Measurements from ENCODE around the gene DOK3.

DOK3 gene

GRCh38 chr5:177473443-177474001 is 36.1 kb downstream of the DOK3 start, which contains the start of gene DBN1:
Gene DBN1, minus strand, starts transcription at chr5:177473634. Its CDS starts 113 bp downstream, at chr5:177473521.
- CTCF ChIA-PET: interaction anchor here (0.7 to 10.9 kb wide), 6 partner anchors 18 to 84 kb away, joined by 3 to 123 read pairs (median 8); no protein-coding TSS in a partner anchor
- POLR2A ChIA-PET: interaction anchor here (0.7 kb wide), 1 partner anchor 161 kb away, joined by 6 read pairs; no protein-coding TSS in a partner anchor
- TF ChIP-seq CTCF (IDR thresholded peaks at IDR 0.05; ENCODE audit: control extremely low read depth, extremely low read depth, low read depth, missing control alignments): no peak
- peak; percentile 87 for DNase-seq (ENCODE audit: extremely low spot score)

- peak; percentile 84 for DNase-seq (ENCODE audit: extremely low spot score)
- ChIA-PET CTCF (interaction anchor here (0.9 to 10.9 kb wide), 9 partner anchors 9 to 88 kb away, joined by 3 to 123 read pairs (median 6); partner anchors contain the start of gene DOK3), POLR2A (interaction anchor here (0.5 to 0.6 kb wide), 2 partner anchors 127 to 128 kb away, joined by 3 read pairs; no protein-coding TSS in a partner anchor)
Measured at GRCh38 chr5:177472460-177473442, 36.9 kb downstream of the DOK3 start.

GRCh38 chr5:177471610-177472356 is 37.8 kb downstream of the DOK3 start:
- no peak for TF ChIP-seq CTCF (IDR thresholded peaks at IDR 0.05; ENCODE audit: control extremely low read depth, extremely low read depth, low read depth, missing control alignments)
- ChIA-PET CTCF (interaction anchor here (0.9 to 10.9 kb wide), 10 partner anchors 8 to 89 kb away, joined by 3 to 123 read pairs (median 5); partner anchors contain the start of gene DOK3), POLR2A (interaction anchor here (0.5 to 0.6 kb wide), 2 partner anchors 126 to 129 kb away, joined by 3 read pairs; no protein-coding TSS in a partner anchor)
- DNase-seq (ENCODE audit: extremely low spot score): no peak

More at GRCh38 chr5:177472460-177473442, 36.9 kb downstream of the DOK3 start:
- TF ChIP-seq CTCF (IDR thresholded peaks at IDR 0.05; ENCODE audit: control extremely low read depth, extremely low read depth, low read depth, missing control alignments): peak; percentile 17

GRCh38 chr5:177470759-177471536 is 38.7 kb downstream of the DOK3 start:
- DNase-seq (ENCODE audit: extremely low spot score): no peak
- ChIA-PET CTCF (interaction anchor here (1.3 to 10.9 kb wide), 7 partner anchors 8 to 81 kb away, joined by 3 to 123 read pairs (median 9); partner anchors contain the start of gene DOK3), POLR2A (no interaction called here)
- TF ChIP-seq CTCF (IDR thresholded peaks at IDR 0.05; ENCODE audit: control extremely low read depth, extremely low read depth, low read depth, missing control alignments): no peak

DNA sequence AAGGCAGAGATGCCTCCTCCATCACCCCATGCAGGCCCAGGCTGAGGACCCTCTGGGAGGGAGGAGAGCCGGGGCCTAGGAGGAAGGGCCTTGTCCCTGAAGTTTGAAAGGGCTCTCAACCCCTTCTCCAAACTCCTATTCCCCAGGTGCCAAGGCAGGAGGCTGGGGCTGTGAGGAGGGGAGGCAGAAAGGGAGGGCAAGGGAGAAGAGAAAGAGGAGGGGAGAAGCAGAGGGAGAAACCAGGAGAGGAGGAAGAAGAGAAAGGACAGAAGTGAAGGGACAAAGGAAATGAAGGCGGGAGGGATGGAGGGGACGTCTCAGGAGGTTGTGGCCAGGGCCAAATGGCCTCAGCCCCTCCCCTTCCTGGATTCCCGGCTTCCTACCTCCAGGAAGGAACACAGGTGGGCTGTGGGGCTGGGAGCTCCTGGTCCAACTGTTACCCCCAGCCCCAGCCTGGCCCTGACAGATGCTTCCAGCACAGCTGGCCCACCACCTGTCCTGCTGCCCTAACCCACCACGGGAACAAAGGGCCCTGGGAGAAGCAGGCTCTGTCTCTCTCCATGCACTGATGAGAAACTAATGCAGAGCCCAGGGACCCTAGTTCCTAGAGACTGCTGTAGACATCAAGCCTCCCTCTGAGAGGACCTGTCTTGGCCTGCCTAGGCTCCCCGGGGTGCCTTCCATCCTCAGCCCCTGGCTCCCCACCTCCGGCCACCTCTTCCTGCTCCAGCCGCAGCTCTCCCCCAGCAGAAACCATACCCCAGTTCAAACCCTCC is 39.7 kb downstream of the DOK3 start:
- CTCF ChIA-PET: interaction anchor here (0.8 to 10.9 kb wide), 5 partner anchors 9 to 398 kb away, joined by 3 to 123 read pairs (median 6); no protein-coding TSS in a partner anchor
- no peak for DNase-seq (ENCODE audit: extremely low spot score)
- POLR2A ChIA-PET: no interaction called here
- no peak for TF ChIP-seq CTCF (IDR thresholded peaks at IDR 0.05; ENCODE audit: control extremely low read depth, extremely low read depth, low read depth, missing control alignments)
